Femur (tissue), 1 donor: ENCODE measurements around the gene UTP11.

ENCODE experiments used
- DNase-seq: peaks from one replicate; pipeline ENCODE4 v3.0.0-alpha.2; 2017

The UTP11 gene

DNA sequence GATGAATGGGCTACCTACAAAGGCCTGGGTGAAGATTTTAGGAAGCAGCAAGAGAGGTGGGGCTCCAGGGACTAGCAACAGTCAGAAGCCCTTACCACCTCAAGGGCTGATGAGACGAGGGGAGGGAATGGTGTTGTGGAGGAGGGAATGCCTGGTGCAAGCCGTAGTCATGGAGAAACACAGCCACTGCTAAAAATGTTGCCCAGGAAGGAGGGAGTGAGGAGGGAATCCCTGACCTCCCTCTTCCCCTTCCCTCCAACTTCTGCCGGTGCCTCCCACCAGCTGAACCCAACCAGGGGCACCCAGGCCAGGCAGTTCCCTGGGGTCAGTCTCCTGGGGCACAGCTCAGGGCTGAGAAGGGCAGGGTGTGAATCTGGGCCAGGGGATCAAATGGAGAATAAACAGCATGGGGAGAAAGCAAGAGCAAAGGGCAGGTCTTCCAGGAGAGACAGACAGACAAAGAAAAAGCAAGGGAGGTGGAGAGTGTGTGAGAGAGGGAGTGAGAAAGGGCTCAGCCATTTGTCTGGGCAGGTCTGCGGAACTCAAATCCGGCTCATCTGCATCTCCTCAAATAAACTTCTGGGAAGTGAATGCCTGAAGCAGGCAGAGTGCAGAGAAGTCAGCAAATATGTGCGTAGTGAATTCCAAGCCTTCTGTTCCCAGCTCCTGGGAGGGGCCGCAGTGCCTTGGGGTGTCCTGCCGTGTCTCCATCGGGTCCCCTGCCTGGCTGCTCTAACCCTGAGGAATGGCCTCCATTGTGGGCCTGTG is 61.2 kb downstream of the UTP11 start:
- no peak for DNase-seq

DNA sequence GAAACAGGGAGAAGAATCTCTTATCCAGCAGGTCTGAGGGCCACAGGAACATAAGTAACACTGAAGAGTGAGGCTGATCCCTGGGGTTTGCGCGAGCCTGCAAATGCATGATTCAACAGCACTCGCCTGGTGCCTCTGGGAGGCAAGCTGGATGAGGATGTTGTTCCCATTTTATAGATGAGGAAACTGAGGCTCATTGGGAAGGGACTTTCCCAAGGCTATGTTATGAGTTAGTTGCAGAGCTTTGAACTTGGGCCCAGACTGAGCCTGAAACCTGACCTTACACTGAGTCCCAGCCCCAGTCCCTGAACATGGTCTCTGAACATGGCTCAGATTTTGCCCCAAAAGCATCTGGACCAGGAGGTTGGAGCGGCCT is 61.8 kb downstream of the UTP11 start:
- no peak for DNase-seq
